ENCODE data around the gene LAMA3.

The LAMA3 gene

GRCh38 chr18:23852236-23853045 lies 163.2 kb downstream of the LAMA3 start:
- no peak overlapping the region for H3K4me3 ChIP-seq (ENCODE audit: low read depth, low read length)
- TF ChIP-seq CTCF (IDR thresholded peaks at IDR 0.05; ENCODE audit: low read depth, low read length, missing control alignments): no peak
- DNase-seq (ENCODE audit: low read depth): no peak

- DNase-seq (ENCODE audit: low read depth): no peak
- no peak overlapping the region for H3K4me3 ChIP-seq (ENCODE audit: low read depth, low read length)
- no peak for TF ChIP-seq CTCF (IDR thresholded peaks at IDR 0.05; ENCODE audit: low read depth, low read length, missing control alignments)
Observed at GRCh38 chr18:23853448-23854195, 164.4 kb downstream of the LAMA3 start.

- no peak overlapping the region for H3K4me3 ChIP-seq (ENCODE audit: low read depth, low read length)
- DNase-seq (ENCODE audit: low read depth): no peak
- TF ChIP-seq CTCF (IDR thresholded peaks at IDR 0.05; ENCODE audit: low read depth, low read length, missing control alignments): no peak
Observed at GRCh38 chr18:23855721-23856120, 166.5 kb downstream of the LAMA3 start.

- no peak for TF ChIP-seq CTCF (IDR thresholded peaks at IDR 0.05; ENCODE audit: low read depth, low read length, missing control alignments)
- DNase-seq (ENCODE audit: low read depth): no peak
- H3K4me3 ChIP-seq (ENCODE audit: low read depth, low read length): no peak overlapping the region
Observed at GRCh38 chr18:23856466-23857163, 167.4 kb downstream of the LAMA3 start.

GRCh38 chr18:23857164-23857552 lies 167.9 kb downstream of the LAMA3 start:
- no peak for DNase-seq (ENCODE audit: low read depth)
- TF ChIP-seq CTCF (IDR thresholded peaks at IDR 0.05; ENCODE audit: low read depth, low read length, missing control alignments): no peak
- no peak overlapping the region for H3K4me3 ChIP-seq (ENCODE audit: low read depth, low read length)

GRCh38 chr18:23857756-23858155 lies 168.5 kb downstream of the LAMA3 start:
- TF ChIP-seq CTCF (IDR thresholded peaks at IDR 0.05; ENCODE audit: low read depth, low read length, missing control alignments): no peak
- H3K4me3 ChIP-seq (ENCODE audit: low read depth, low read length): no peak overlapping the region
- DNase-seq (ENCODE audit: low read depth): no peak
